ENCODE results near the gene RNF144A. TPM values are rescaled to one million over a fixed set of nuclear protein-coding genes. Genes with fewer than 3 reads are reported as not detected.

RNF144A gene
- total RNA-seq, 1 donor from 2014 or later: 23.5 TPM

GRCh38 chr2:7077660-7078267 is 160.6 kb downstream of the RNF144A start:
- Histone ChIP-seq H3K27me3 (ENCODE audit: control insufficient read depth, insufficient read depth, low read length) (no peaks in the 10 kb centered on the region), H3K4me3 (ENCODE audit: low read depth, low read length) (no peak overlapping the region), H3K36me3 (ENCODE audit: control insufficient read depth, insufficient read depth, low read length) (no peaks in the 10 kb centered on the region)
- no peak for DNase-seq (ENCODE audit: low read depth)
- no peak for TF ChIP-seq CTCF (IDR thresholded peaks at IDR 0.05; ENCODE audit: insufficient read depth, low read length, poor library complexity, severe bottlenecking)

DNA sequence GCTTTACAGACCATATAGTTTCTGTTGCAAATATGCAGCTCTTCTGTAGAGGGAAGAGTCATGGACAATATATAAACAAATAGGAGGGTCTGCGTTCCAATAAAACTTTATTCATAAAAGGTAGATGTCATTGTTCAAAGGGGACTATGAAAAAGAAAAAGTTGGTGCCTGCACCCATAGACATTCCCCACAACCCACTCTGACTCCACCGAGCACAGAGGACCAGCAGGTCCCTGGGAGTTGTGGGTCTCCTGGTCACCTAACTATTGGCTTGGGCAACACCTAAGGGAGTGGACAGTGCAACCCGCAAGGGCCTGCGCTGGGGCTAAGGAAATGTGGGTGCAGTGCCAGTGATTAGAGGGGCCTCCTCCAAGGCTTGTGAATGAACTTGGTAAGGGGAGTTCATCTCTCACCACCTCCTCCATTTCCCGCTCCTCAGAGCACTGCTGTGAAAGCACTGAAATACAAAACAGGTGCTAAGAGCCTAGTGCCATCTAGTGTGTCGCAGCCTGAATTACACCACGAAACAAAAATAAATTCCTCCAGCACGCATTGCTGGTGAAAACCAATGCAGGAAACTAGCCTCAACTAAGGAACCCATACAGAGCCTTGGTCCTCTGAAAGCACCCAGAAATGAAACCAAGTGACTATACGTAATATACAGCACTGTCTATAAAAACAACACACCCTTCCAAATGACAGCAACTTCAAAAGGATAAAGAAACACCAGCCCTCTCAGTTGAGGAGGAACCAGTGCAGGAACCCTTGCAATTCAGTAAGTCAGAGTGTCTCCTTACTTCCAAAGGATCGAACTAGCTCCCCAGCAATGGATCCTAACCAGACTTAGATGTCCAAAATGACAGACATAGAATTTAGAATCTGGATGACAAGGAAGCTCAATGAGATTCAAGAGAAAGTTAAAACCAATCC is 166.6 kb downstream of the RNF144A start:
- H3K27me3 ChIP-seq (ENCODE audit: control insufficient read depth, insufficient read depth, low read length): no peaks in the 10 kb centered on the region
- H3K4me3 ChIP-seq (ENCODE audit: low read depth, low read length): no peak overlapping the region
- TF ChIP-seq CTCF (IDR thresholded peaks at IDR 0.05; ENCODE audit: insufficient read depth, low read length, poor library complexity, severe bottlenecking): peak; percentile 43
- no peak for DNase-seq (ENCODE audit: low read depth)
- H3K36me3 ChIP-seq (ENCODE audit: control insufficient read depth, insufficient read depth, low read length): no peaks in the 10 kb centered on the region

- no peaks in the 10 kb centered on the region for H3K27me3 ChIP-seq (ENCODE audit: control insufficient read depth, insufficient read depth, low read length)
- no peak overlapping the region for H3K4me3 ChIP-seq (ENCODE audit: low read depth, low read length)
- DNase-seq (ENCODE audit: low read depth): no peak
- no peaks in the 10 kb centered on the region for H3K36me3 ChIP-seq (ENCODE audit: control insufficient read depth, insufficient read depth, low read length)
- TF ChIP-seq CTCF (IDR thresholded peaks at IDR 0.05; ENCODE audit: insufficient read depth, low read length, poor library complexity, severe bottlenecking): no peak
Observed at GRCh38 chr2:7084601-7085000, 167.4 kb downstream of the RNF144A start.

DNA sequence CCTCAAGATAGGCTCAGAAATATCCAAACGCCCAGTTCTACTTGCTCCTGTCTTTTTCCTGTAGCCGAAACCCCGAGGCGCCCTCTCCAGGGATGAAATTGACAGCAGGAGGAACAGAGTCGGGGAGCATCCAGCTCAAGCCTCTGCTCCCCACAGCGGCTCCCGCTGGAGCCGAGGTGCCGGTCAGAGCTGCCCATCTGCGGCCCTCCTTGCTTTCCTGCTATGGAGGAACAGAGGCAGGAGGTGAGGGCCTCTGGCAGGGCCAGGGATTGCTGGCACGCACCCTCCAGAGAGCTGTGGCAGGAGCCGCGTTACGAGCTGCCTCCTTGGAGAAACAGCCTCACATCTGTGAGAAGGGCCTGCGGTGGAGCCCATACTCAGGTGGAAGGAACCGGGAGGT is 172.1 kb downstream of the RNF144A start:
- no peak for TF ChIP-seq CTCF (IDR thresholded peaks at IDR 0.05; ENCODE audit: insufficient read depth, low read length, poor library complexity, severe bottlenecking)
- DNase-seq (ENCODE audit: low read depth): no peak
- Histone ChIP-seq H3K27me3 (ENCODE audit: control insufficient read depth, insufficient read depth, low read length) (no peaks in the 10 kb centered on the region), H3K36me3 (ENCODE audit: control insufficient read depth, insufficient read depth, low read length) (no peaks in the 10 kb centered on the region), H3K4me3 (ENCODE audit: low read depth, low read length) (no peak overlapping the region)

GRCh38 chr2:7089898-7090510 is 172.8 kb downstream of the RNF144A start:
- TF ChIP-seq CTCF (IDR thresholded peaks at IDR 0.05; ENCODE audit: insufficient read depth, low read length, poor library complexity, severe bottlenecking): no peak
- no peak overlapping the region for H3K4me3 ChIP-seq (ENCODE audit: low read depth, low read length)
- H3K27me3 ChIP-seq (ENCODE audit: control insufficient read depth, insufficient read depth, low read length): no peaks in the 10 kb centered on the region
- DNase-seq (ENCODE audit: low read depth): no peak
- H3K36me3 ChIP-seq (ENCODE audit: control insufficient read depth, insufficient read depth, low read length): no peaks in the 10 kb centered on the region
